Spleen (tissue), 7 donors: ENCODE data around the gene OR8B3.

Experiments used
- CTCF ChIP-seq, 11 experiments: fragments of 200-600 bp in 7 of 11; fragments of 450-650 bp in 4 of 11; sonication (generic) in 4 of 11; IDR thresholded peaks in 8 of 11; conservative IDR thresholded peaks in 3 of 11; 1 replicate in 7 of 11; 2 replicates in 4 of 11; pipeline versions ENCODE4 v1.4.0 to v1.8.0; 2016 to 2021; ENCODE audit warnings: antibody characterized with exemption in 11 of 11, inconsistent platforms in 4 of 11, mild to moderate bottlenecking in 1 of 11
- POLR2A ChIP-seq, 3 donors: fragments of 450-650 bp; IDR thresholded peaks; one replicate each; pipeline ENCODE4 v1.5.1; 2017; ENCODE audit warnings: antibody characterized with exemption in 3 of 3, mild to moderate bottlenecking in 1 of 3
- donor health status: DM: no; HTN: no; CAD: no; lungs with moderate emphysema.
- donor health status: DM: no; HTN: no; CAD: no.
- donor health status: DM: no; HTN: no; CAD: no.

- TF ChIP-seq CTCF (IDR thresholded peaks at IDR 0.05 in 8 of 11, conservative IDR thresholded peaks at IDR 0.05 in 3 of 11) (no peak), POLR2A (IDR thresholded peaks at IDR 0.05) (no peak)
Observed at GRCh38 chr11:124445646-124446150, 46.9 kb upstream of the OR8B3 start, which contains the start of gene OR8B8.
